HG03175 (cell line): ENCODE results near the gene CEP70.
"Not testable (repeated sequence)": the region's sequence is repeated elsewhere in the genome, so short reads cannot be mapped to it uniquely, and the experiment has no call there.

Experiments
- ATAC-seq: cut with Tn5 transposase; IDR thresholded peaks from one replicate; pipeline ENCODE4 v1.9.1; 2021; ENCODE audit warnings: mild to moderate bottlenecking, moderate library complexity; ENCODE audit not compliant: unreplicated experiment

Gene CEP70

GRCh38 chr3:138455801-138456716, 138.0 kb downstream of the CEP70 start:
- ATAC-seq: no peak

DNA sequence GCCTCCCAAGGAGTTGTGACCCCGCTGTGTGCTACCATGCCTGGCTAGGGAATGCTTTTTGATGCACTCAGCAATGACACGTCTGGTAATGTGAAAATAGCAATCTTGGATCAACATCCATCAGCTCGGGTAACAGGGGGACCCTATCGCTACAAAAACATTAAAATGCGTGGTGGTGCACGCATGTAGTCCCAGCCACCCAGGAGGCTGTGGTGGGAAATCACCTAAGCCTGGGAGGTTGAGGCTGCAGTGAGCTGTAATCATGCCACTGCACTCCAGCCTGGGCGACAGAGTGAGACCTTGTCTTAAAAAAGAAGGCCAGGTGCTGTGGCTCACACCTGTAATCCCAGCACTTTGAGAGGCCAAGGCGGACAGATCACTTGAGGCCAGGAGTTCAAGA, 140.1 kb downstream of the CEP70 start:
- ATAC-seq: not testable (repeated sequence)

GRCh38 chr3:138452436-138452835, 141.6 kb downstream of the CEP70 start:
- no peak for ATAC-seq

DNA sequence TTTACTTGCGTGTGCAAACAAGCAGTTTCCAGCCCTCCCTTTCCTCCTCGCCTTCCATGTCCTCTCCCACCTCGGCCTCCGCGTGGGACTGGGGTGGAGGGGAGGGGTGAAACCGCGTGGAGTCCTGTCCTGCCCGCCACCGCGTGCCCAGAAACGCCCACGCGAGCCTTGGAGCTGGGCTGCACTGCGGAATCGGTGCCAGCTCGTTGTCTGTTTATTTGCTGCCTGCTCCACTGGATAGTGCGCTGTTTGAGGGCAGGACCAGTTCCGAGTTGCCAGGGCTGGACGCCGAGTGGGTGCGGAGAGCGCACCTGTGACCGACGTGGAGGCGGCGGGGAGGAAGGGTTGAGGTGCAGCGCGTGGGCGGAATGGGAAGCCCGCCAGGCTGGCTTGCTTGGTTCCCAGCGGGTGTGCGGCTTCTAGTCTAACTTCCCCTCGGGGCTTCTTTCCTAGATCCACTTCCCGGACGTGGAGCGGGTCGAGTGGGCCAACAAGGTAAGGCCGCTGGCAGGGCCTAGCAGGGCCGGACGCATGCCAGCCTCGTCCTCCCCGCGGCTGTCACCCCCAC, 142.4 kb downstream of the CEP70 start:
- no peak for ATAC-seq

GRCh38 chr3:138450704-138451424, 143.2 kb downstream of the CEP70 start:
- no peak for ATAC-seq

- no peak for ATAC-seq
These were observed 143.9 kb downstream of the CEP70 start for GRCh38 chr3:138450181-138450580.

DNA sequence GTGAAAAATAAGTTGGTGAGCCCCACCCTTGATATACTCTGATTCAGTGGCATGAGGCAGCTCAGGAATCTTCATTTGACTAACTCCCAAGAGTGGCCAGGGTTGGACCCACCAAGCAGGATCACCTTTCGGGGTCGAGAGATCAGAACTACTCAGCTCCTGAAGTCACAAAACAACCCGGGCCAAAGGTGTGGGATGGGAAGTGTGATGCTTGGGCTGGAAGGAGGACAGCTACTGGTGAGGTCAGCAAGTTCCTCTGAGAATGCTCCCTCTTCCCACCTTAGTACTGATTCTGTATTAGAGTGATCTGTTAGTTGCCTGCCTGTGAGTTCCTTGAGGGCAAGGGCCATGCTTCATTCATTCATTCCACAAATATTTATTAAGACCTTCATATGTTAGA, 144.6 kb downstream of the CEP70 start:
- ATAC-seq: no peak

- ATAC-seq: no peak
These were observed 145.4 kb downstream of the CEP70 start for GRCh38 chr3:138448631-138449030.

DNA sequence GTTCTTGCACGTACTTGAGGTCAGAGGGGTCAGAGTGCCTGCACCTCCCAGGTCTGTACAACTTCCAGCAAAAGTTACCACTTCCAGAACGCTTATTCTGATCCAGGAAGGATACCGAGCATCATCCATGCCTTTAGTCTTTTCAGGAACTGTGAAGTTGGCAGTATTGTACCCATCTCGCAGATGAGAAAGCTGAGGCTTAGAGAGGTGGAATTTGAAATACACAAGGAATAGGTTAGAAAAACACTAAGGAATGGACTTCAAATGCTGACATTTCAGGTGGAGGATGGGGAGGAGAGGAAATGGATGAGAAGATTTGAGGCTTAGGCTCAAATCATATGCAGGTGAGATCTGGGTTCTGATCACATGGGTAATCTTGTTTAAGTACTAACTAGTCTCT, 148.4 kb downstream of the CEP70 start:
- no peak for ATAC-seq

- ATAC-seq: no peak
These were observed 148.8 kb downstream of the CEP70 start for GRCh38 chr3:138445236-138445635.
